ENCODE results near the gene TLCD3A. TPM values are rescaled to one million over a fixed set of nuclear protein-coding genes. Genes with fewer than 3 reads are reported as not detected.

TLCD3A gene
- total and polyA plus RNA-seq, 10 of the 15 experiments (the other 5 are each of a cell fraction or from before 2014, with no cell fraction given), result 2.9 to 29.7 (median 17.8) TPM

GRCh38 chr17:705011-705410 lies 27.4 kb upstream of the TLCD3A start:
- SMC1A ChIA-PET (ENCODE audit: uncharacterized antibody, unreplicated experiment), result interaction anchor here (1.3 to 2.9 kb wide), 2 partner anchors 18 to 293 kb away, joined by 5 to 12 read pairs; no protein-coding TSS in a partner anchor
- POLR2A ChIA-PET, result no interaction called here
- BruUV-seq (replicated peaks), result no TSS peak

More at GRCh38 chr17:705011-705410, 27.4 kb upstream of the TLCD3A start:
- no peak overlapping the region for H3K27ac ChIP-seq (ENCODE audit: control insufficient read depth, insufficient read depth)
- no peaks in the 10 kb centered on the region for H3K79me2 ChIP-seq (ENCODE audit: control insufficient read depth, insufficient read depth, low read length)
- DNase-seq (ENCODE audit: low read depth, low spot score), result no peak
- in situ Hi-C loops (cut with MboI), result no loop called here
- TF ChIP-seq NFIC (IDR thresholded peaks at IDR 0.05; ENCODE audit: low read depth, low read length) (no peak), ETV6 (conservative IDR thresholded peaks at IDR 0.05 in 1 of 2, IDR thresholded peaks at IDR 0.05 in 1 of 2; ENCODE audit: borderline replicate concordance in 1 of 2, low read depth in 1 of 2) (no peak), ZNF687 (IDR thresholded peaks at IDR 0.05) (no peak), TAF1 (IDR thresholded peaks at IDR 0.05; ENCODE audit: borderline replicate concordance, low read depth, low read length) (no peak), CHD2 (IDR thresholded peaks at IDR 0.05; ENCODE audit: borderline replicate concordance, low read depth, low read length) (no peak), DPF2 (IDR thresholded peaks at IDR 0.05) (no peak), YY1 (IDR thresholded peaks at IDR 0.05; ENCODE audit: low read depth, low read length) (no peak), BRCA1 (IDR thresholded peaks at IDR 0.05; ENCODE audit: low read depth, low read length) (no peak), MTA2 (IDR thresholded peaks at IDR 0.05; ENCODE audit: low read depth) (no peak), RBBP5 (conservative IDR thresholded peaks at IDR 0.05) (no peak), E4F1 (IDR thresholded peaks at IDR 0.05; ENCODE audit: borderline replicate concordance, partially characterized antibody) (no peak), BACH1 (IDR thresholded peaks at IDR 0.05; ENCODE audit: borderline replicate concordance) (no peak), SMAD1 (IDR thresholded peaks at IDR 0.05; ENCODE audit: low read depth, partially characterized antibody) (no peak)
- no peak overlapping the region for H2AFZ ChIP-seq (ENCODE audit: control insufficient read depth, low read depth, low read length)
- H3K4me1 ChIP-seq (ENCODE audit: control insufficient read depth, insufficient read depth, low read length), result no peaks in the 10 kb centered on the region
- CTCF ChIA-PET, result interaction anchor here (0.8 to 9.6 kb wide), 8 partner anchors 9 to 293 kb away, joined by 3 to 210 read pairs (median 4); a partner anchor contains a TSS
- WGBS (ENCODE audit: insufficient coverage, insufficient replicate concordance, low lambda C conversion rate, missing lambda C conversion rate), result 94% methylated on average over 1 of the region's 1 CpG
- H3K27me3 ChIP-seq (replicated peaks in 1 of 2; ENCODE audit: control insufficient read depth in 2 of 2, insufficient read depth in 2 of 2, low read length in 1 of 2), result no peaks in the 10 kb centered on the region
- no peaks in the 10 kb centered on the region for H4K20me1 ChIP-seq (ENCODE audit: control insufficient read depth, insufficient read depth)
- RAD21 ChIA-PET (ENCODE audit: unreplicated experiment), result interaction anchor here (0.5 to 9.9 kb wide), 3 partner anchors 276 to 1121 kb away, joined by 4 to 104 read pairs (median 5); no protein-coding TSS in a partner anchor
- FAIRE-seq, result no peak
- H3K9me3 ChIP-seq (replicated peaks; ENCODE audit: control insufficient read depth, insufficient read depth, low read length), result no peaks in the 10 kb centered on the region
- no peak overlapping the region for H3K9ac ChIP-seq (ENCODE audit: control insufficient read depth, insufficient read depth, low read length)
- intact Hi-C loops (cut with micrococcal nuclease; ENCODE audit: unreplicated experiment), result no loop called here
- no peak overlapping the region for H3K4me2 ChIP-seq (ENCODE audit: control insufficient read depth, insufficient read depth)
- peaks cover 4 to 27% of the 10 kb centered on the region in 2 experiments for H3K36me3 ChIP-seq (ENCODE audit: control insufficient read depth in 2 of 2, insufficient read depth in 2 of 2, low read length in 1 of 2)
- no peak overlapping the region for H3K4me3 ChIP-seq
- ATAC-seq, result no peak
